ENCODE measurements around the gene SLC25A38. TPM values are rescaled to one million over a fixed set of nuclear protein-coding genes. Genes with fewer than 3 reads are reported as not detected.
"Not testable (repeated sequence)": the region's sequence is repeated elsewhere in the genome, so short reads cannot be mapped to it uniquely, and the experiment has no call there.

SLC25A38 gene
- total and polyA plus RNA-seq, 2 donors from 2014 or later, result 24.9 to 42.3 TPM

GRCh38 chr3:39358333-39358732 lies 24.8 kb upstream of the SLC25A38 start:
- no peak for TF ChIP-seq CTCF (IDR thresholded peaks at IDR 0.05; ENCODE audit: borderline replicate concordance, extremely low read depth, insufficient read depth)
- H3K36me3 ChIP-seq (ENCODE audit: control insufficient read depth in 2 of 3, insufficient read depth in 3 of 3, low read length in 3 of 3), result no peaks in the 10 kb centered on the region
- H3K9ac ChIP-seq (ENCODE audit: low read length in 3 of 3), result no peak overlapping the region
- intact Hi-C loops (cut with DNase I), result no loop called here
- FAIRE-seq (no peak), DNase-seq (no peak)
- no peak overlapping the region for H3K27ac ChIP-seq (ENCODE audit: low read depth in 2 of 2, low read length in 2 of 2)
- H3K9me3 ChIP-seq (ENCODE audit: control insufficient read depth in 2 of 3, insufficient read depth in 1 of 3, low read length in 3 of 3), result no peaks in the 10 kb centered on the region
- no peaks in the 10 kb centered on the region for H3K27me3 ChIP-seq (ENCODE audit: control insufficient read depth, insufficient read depth, low read length)
- no peaks in the 10 kb centered on the region for H3K4me1 ChIP-seq (ENCODE audit: control insufficient read depth in 2 of 3, insufficient read depth in 2 of 3, low read depth in 1 of 3, low read length in 3 of 3)
- H3K4me3 ChIP-seq (ENCODE audit: low read length in 3 of 3), result no peak overlapping the region

GRCh38 chr3:39361252-39361927 lies 21.8 kb upstream of the SLC25A38 start:
- no peak for TF ChIP-seq CTCF (IDR thresholded peaks at IDR 0.05; ENCODE audit: borderline replicate concordance, extremely low read depth, insufficient read depth)
- H3K9ac ChIP-seq (ENCODE audit: low read length in 3 of 3), result no peak overlapping the region
- DNase-seq, result no peak

GRCh38 chr3:39362192-39362591 lies 21.0 kb upstream of the SLC25A38 start:
- H3K36me3 ChIP-seq (ENCODE audit: control insufficient read depth in 2 of 3, insufficient read depth in 3 of 3, low read length in 3 of 3), result no peaks in the 10 kb centered on the region
- no peaks in the 10 kb centered on the region for H3K4me1 ChIP-seq (ENCODE audit: control insufficient read depth in 2 of 3, insufficient read depth in 2 of 3, low read depth in 1 of 3, low read length in 3 of 3)
- no peak for TF ChIP-seq CTCF (IDR thresholded peaks at IDR 0.05; ENCODE audit: borderline replicate concordance, extremely low read depth, insufficient read depth)
- H3K27ac ChIP-seq (ENCODE audit: low read depth in 2 of 2, low read length in 2 of 2), result no peak overlapping the region
- DNase-seq (no peak), FAIRE-seq (no peak)
- no peaks in the 10 kb centered on the region for H3K27me3 ChIP-seq (ENCODE audit: control insufficient read depth, insufficient read depth, low read length)
- no peaks in the 10 kb centered on the region for H3K9me3 ChIP-seq (ENCODE audit: control insufficient read depth in 2 of 3, insufficient read depth in 1 of 3, low read length in 3 of 3)
- H3K4me3 ChIP-seq (ENCODE audit: low read length in 3 of 3), result no peak overlapping the region
- intact Hi-C loops (cut with DNase I), result no loop called here
- no peak overlapping the region for H3K9ac ChIP-seq (ENCODE audit: low read length in 3 of 3)

More at GRCh38 chr3:39361252-39361927, 21.8 kb upstream of the SLC25A38 start:
- H3K27me3 ChIP-seq (ENCODE audit: control insufficient read depth, insufficient read depth, low read length), result no peaks in the 10 kb centered on the region
- H3K4me1 ChIP-seq (ENCODE audit: control insufficient read depth in 2 of 3, insufficient read depth in 2 of 3, low read depth in 1 of 3, low read length in 3 of 3), result no peaks in the 10 kb centered on the region
- no peaks in the 10 kb centered on the region for H3K36me3 ChIP-seq (ENCODE audit: control insufficient read depth in 2 of 3, insufficient read depth in 3 of 3, low read length in 3 of 3)
- no peak for FAIRE-seq
- intact Hi-C loops (cut with DNase I), result no loop called here
- no peaks in the 10 kb centered on the region for H3K9me3 ChIP-seq (ENCODE audit: control insufficient read depth in 2 of 3, insufficient read depth in 1 of 3, low read length in 3 of 3)
- no peak overlapping the region for H3K27ac ChIP-seq (ENCODE audit: low read depth in 2 of 2, low read length in 2 of 2)
- H3K4me3 ChIP-seq (ENCODE audit: low read length in 3 of 3), result no peak overlapping the region

GRCh38 chr3:39362812-39363211 lies 20.4 kb upstream of the SLC25A38 start:
- Histone ChIP-seq H3K4me1 (ENCODE audit: control insufficient read depth in 2 of 3, insufficient read depth in 2 of 3, low read depth in 1 of 3, low read length in 3 of 3) (no peaks in the 10 kb centered on the region), H3K27me3 (ENCODE audit: control insufficient read depth, insufficient read depth, low read length) (no peaks in the 10 kb centered on the region), H3K9ac (ENCODE audit: low read length in 3 of 3) (no peak overlapping the region), H3K9me3 (ENCODE audit: control insufficient read depth in 2 of 3, insufficient read depth in 1 of 3, low read length in 3 of 3) (no peaks in the 10 kb centered on the region), H3K4me3 (ENCODE audit: low read length in 3 of 3) (no peak overlapping the region), H3K27ac (ENCODE audit: low read depth in 2 of 2, low read length in 2 of 2) (no peak overlapping the region), H3K36me3 (ENCODE audit: control insufficient read depth in 2 of 3, insufficient read depth in 3 of 3, low read length in 3 of 3) (no peaks in the 10 kb centered on the region)
- DNase-seq (no peak), FAIRE-seq (no peak)
- TF ChIP-seq CTCF (IDR thresholded peaks at IDR 0.05; ENCODE audit: borderline replicate concordance, extremely low read depth, insufficient read depth), result no peak
- intact Hi-C loops (cut with DNase I), result no loop called here

- H3K27me3 ChIP-seq (ENCODE audit: control insufficient read depth, insufficient read depth, low read length); H3K36me3 ChIP-seq (ENCODE audit: control insufficient read depth in 2 of 3, insufficient read depth in 3 of 3, low read length in 3 of 3); FAIRE-seq; H3K9me3 ChIP-seq (ENCODE audit: control insufficient read depth in 2 of 3, insufficient read depth in 1 of 3, low read length in 3 of 3); intact Hi-C loops (cut with DNase I); H3K4me1 ChIP-seq (ENCODE audit: control insufficient read depth in 2 of 3, insufficient read depth in 2 of 3, low read depth in 1 of 3, low read length in 3 of 3); H3K4me3 ChIP-seq (ENCODE audit: low read length in 3 of 3); H3K27ac ChIP-seq (ENCODE audit: low read depth in 2 of 2, low read length in 2 of 2); H3K9ac ChIP-seq (ENCODE audit: low read length in 3 of 3); DNase-seq: not testable (repeated sequence)
Measured at GRCh38 chr3:39370450-39370849, 12.7 kb upstream of the SLC25A38 start.

Data from kidney (tissue), 14 donors.